NCI-H748 treated with DMSO at 0.1 percent for 48 hours (cell line): Measurements from ENCODE around the gene MDC1.
"Not testable (repeated sequence)": the region's sequence is repeated elsewhere in the genome, so short reads cannot be mapped to it uniquely, and the experiment has no call there.

Experiments
- DNase-seq: peaks from one replicate; lab custom pipeline; 2025; lab: John Stamatoyannopoulos, UW

MDC1 gene

GRCh38 chr6:30717129-30717844 lies at the start of gene MDC1:
MDC1 (minus strand) TSS chr6:30717281; CDS start chr6:30715175, 2,106 bp downstream.
- DNase-seq, result peak; percentile 100

GRCh38 chr6:30766461-30767157 lies 49.5 kb upstream of the MDC1 start:
- DNase-seq, result no peak

GRCh38 chr6:30765495-30765894 lies 48.4 kb upstream of the MDC1 start:
- not testable (repeated sequence) for DNase-seq

- DNase-seq, result not testable (repeated sequence)
These were observed 47.5 kb upstream of the MDC1 start for GRCh38 chr6:30764490-30765043.

GRCh38 chr6:30763618-30764489 lies 46.8 kb upstream of the MDC1 start:
- peak; percentile 86 for DNase-seq

- no peak for DNase-seq
These were observed 46.1 kb upstream of the MDC1 start for GRCh38 chr6:30763155-30763617.

GRCh38 chr6:30761791-30762429 lies 44.8 kb upstream of the MDC1 start:
- no peak for DNase-seq

- DNase-seq, result no peak
These were observed 43.5 kb upstream of the MDC1 start for GRCh38 chr6:30760549-30760948.

GRCh38 chr6:30759575-30760239 lies 42.6 kb upstream of the MDC1 start:
- DNase-seq, result no peak

GRCh38 chr6:30757261-30757904 lies 40.3 kb upstream of the MDC1 start:
- DNase-seq, result no peak

- DNase-seq, result not testable (repeated sequence)
These were observed 39.4 kb upstream of the MDC1 start for GRCh38 chr6:30756405-30757003.

GRCh38 chr6:30754631-30755030 lies 37.5 kb upstream of the MDC1 start:
- no peak for DNase-seq

- no peak for DNase-seq
These were observed 35.3 kb upstream of the MDC1 start for GRCh38 chr6:30752157-30752927.

GRCh38 chr6:30750379-30750668 lies 33.2 kb upstream of the MDC1 start:
- DNase-seq, result no peak

- DNase-seq, result no peak
These were observed 32.7 kb upstream of the MDC1 start for GRCh38 chr6:30749554-30750378.

GRCh38 chr6:30748851-30749540 lies 31.9 kb upstream of the MDC1 start:
- DNase-seq, result no peak

GRCh38 chr6:30747902-30748769 lies 31.1 kb upstream of the MDC1 start:
- DNase-seq, result no peak
